HG03439 (cell line): ENCODE measurements around the gene ZNF618.

Source experiments
- ATAC-seq: cut with Tn5 transposase; IDR thresholded peaks from one replicate; pipeline ENCODE4 v1.9.1; 2021; ENCODE audit warnings: mild to moderate bottlenecking, moderate library complexity; ENCODE audit not compliant: unreplicated experiment

Gene ZNF618

GRCh38 chr9:114014044-114014443 lies 137.9 kb downstream of the ZNF618 start:
- ATAC-seq = no peak

GRCh38 chr9:114015607-114016006 lies 139.5 kb downstream of the ZNF618 start:
- no peak for ATAC-seq

- no peak for ATAC-seq
Measured at GRCh38 chr9:114016101-114016500, 140.0 kb downstream of the ZNF618 start.

- no peak for ATAC-seq
Measured at GRCh38 chr9:114016629-114017423, 140.7 kb downstream of the ZNF618 start.

GRCh38 chr9:114017741-114018715 lies 141.9 kb downstream of the ZNF618 start:
- no peak for ATAC-seq

GRCh38 chr9:114021578-114021977 lies 145.5 kb downstream of the ZNF618 start:
- no peak for ATAC-seq

GRCh38 chr9:114023961-114024360 lies 147.9 kb downstream of the ZNF618 start:
- no peak for ATAC-seq

- ATAC-seq = no peak
Measured at GRCh38 chr9:114025196-114025753, 149.2 kb downstream of the ZNF618 start.

- ATAC-seq = no peak
Measured at GRCh38 chr9:114025760-114026159, 149.7 kb downstream of the ZNF618 start.

GRCh38 chr9:114026335-114026734 lies 150.2 kb downstream of the ZNF618 start:
- no peak for ATAC-seq

- ATAC-seq = no peak
Measured at GRCh38 chr9:114027159-114027862, 151.2 kb downstream of the ZNF618 start.

GRCh38 chr9:114027863-114028465 lies 151.9 kb downstream of the ZNF618 start:
- ATAC-seq = no peak

- ATAC-seq = no peak
Measured at GRCh38 chr9:114028646-114029045, 152.5 kb downstream of the ZNF618 start.

- no peak for ATAC-seq
Measured at GRCh38 chr9:114029311-114030170, 153.4 kb downstream of the ZNF618 start.

- ATAC-seq = no peak
Measured at GRCh38 chr9:114030364-114030763, 154.3 kb downstream of the ZNF618 start.

- ATAC-seq = no peak
Measured at GRCh38 chr9:114031037-114031630, 155.0 kb downstream of the ZNF618 start.

GRCh38 chr9:114031948-114032840 lies 156.1 kb downstream of the ZNF618 start:
- ATAC-seq = no peak
